ENCODE results near the gene TBX4. TPM values are rescaled to one million over a fixed set of nuclear protein-coding genes. Genes with fewer than 3 reads are reported as not detected.

Gene TBX4
- total and polyA plus RNA-seq, 2 of the 13 experiments (the other 11 are each of a cell fraction or from before 2014, with no cell fraction given): 0.11 to 1.1 TPM

DNA sequence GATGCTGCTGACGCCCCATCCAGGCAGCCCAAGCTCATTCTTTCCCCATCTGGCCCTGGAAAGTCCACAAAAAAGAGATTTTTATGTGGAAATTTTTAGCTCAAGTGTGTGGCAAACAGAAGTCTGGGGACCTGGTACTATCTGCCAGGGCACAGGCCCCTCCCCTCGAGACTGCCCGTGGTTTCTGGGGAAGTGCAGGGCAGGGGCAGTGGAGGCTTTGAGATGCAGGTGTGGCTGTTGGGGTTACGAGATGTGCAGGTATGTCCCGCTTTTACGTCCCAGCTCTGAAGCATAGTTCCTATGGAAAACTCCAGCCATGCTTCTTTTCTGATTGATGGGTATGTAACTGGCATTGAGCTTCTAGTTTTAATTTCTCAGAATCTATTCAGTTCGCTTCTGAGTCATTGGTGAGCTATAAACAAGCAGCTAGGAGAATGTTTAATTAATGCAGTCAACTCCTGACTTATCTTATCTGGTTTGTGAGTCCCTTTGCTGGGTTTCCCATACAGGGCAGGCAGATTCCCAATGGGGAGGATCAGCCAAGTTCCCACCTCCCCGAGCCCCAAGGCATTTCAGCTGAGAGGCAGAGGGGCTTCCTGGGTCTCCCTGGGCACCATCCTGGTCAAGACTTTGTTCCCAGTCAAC lies 16.2 kb downstream of the TBX4 start:
- Histone ChIP-seq H3K4me1 (ENCODE audit: insufficient read depth, low read length) (peaks cover 36% of the 10 kb centered on the region), H3K9me3 (ENCODE audit: low read length) (no peaks in the 10 kb centered on the region), H3K27me3 (ENCODE audit: control insufficient read depth in 1 of 2, insufficient read depth in 2 of 2, low read length in 2 of 2) (no peaks in the 10 kb centered on the region), H3K36me3 (replicated peaks in 1 of 2; ENCODE audit: control insufficient read depth in 1 of 2, insufficient read depth in 2 of 2, low read length in 2 of 2) (no peaks in the 10 kb centered on the region), H4K20me1 (ENCODE audit: insufficient read depth, low read length) (no peaks in the 10 kb centered on the region), H3K4me2 (ENCODE audit: low read depth, low read length) (no peak overlapping the region), H3K79me2 (ENCODE audit: insufficient read depth, low read length) (no peaks in the 10 kb centered on the region), H2AFZ (ENCODE audit: low read length) (no peak overlapping the region), H3K4me3 (replicated peaks in 1 of 3; ENCODE audit: insufficient read depth in 1 of 3, low read depth in 2 of 3, low read length in 3 of 3) (no peak overlapping the region), H3K27ac (ENCODE audit: extremely low read length, insufficient read depth, low read length) (no peak overlapping the region), H3K9ac (ENCODE audit: insufficient read depth, low read depth, low read length) (no peak overlapping the region)
- no peak for FAIRE-seq
- 86% methylated on average over 8 of the region's 8 CpGs for WGBS (ENCODE audit: low lambda C conversion rate)
- POLR2A ChIA-PET: interaction anchor here (1.9 kb wide), 1 partner anchor 55 kb away, joined by 5 read pairs; no protein-coding TSS in a partner anchor
- ATAC-seq: no peak
- no peak for DNase-seq (ENCODE audit: low spot score)
- no peak for TF ChIP-seq PCBP1 (IDR thresholded peaks at IDR 0.05; ENCODE audit: borderline replicate concordance, low read depth, low read length)
- TF ChIP-seq, protein P1, sequence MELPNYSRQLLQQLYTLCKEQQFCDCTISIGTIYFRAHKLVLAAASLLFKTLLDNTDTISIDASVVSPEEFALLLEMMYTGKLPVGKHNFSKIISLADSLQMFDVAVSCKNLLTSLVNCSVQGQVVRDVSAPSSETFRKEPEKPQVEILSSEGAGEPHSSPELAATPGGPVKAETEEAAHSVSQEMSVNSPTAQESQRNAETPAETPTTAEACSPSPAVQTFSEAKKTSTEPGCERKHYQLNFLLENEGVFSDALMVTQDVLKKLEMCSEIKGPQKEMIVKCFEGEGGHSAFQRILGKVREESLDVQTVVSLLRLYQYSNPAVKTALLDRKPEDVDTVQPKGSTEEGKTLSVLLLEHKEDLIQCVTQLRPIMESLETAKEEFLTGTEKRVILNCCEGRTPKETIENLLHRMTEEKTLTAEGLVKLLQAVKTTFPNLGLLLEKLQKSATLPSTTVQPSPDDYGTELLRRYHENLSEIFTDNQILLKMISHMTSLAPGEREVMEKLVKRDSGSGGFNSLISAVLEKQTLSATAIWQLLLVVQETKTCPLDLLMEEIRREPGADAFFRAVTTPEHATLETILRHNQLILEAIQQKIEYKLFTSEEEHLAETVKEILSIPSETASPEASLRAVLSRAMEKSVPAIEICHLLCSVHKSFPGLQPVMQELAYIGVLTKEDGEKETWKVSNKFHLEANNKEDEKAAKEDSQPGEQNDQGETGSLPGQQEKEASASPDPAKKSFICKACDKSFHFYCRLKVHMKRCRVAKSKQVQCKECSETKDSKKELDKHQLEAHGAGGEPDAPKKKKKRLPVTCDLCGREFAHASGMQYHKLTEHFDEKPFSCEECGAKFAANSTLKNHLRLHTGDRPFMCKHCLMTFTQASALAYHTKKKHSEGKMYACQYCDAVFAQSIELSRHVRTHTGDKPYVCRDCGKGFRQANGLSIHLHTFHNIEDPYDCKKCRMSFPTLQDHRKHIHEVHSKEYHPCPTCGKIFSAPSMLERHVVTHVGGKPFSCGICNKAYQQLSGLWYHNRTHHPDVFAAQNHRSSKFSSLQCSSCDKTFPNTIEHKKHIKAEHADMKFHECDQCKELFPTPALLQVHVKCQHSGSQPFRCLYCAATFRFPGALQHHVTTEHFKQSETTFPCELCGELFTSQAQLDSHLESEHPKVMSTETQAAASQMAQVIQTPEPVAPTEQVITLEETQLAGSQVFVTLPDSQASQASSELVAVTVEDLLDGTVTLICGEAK (IDR thresholded peaks at IDR 0.05): no peak
- TF ChIP-seq, protein P1 (CRISPR knock-in tag; IDR thresholded peaks at IDR 0.05): no peak
- CTCF ChIA-PET (ENCODE audit: low intra/inter-chr PET ratio, low total read pairs): no interaction called here
- no TSS peak for BruUV-seq (replicated peaks)
- in situ Hi-C loops (cut with HindIII; ENCODE audit: extremely low pct_ligation_motif_present, low pct_unique_long_range_greater_than_20kb): no loop called here
- intact Hi-C loops (cut with micrococcal nuclease; ENCODE audit: unreplicated experiment): no loop called here

Measured in HepG2 (cell line).